Left lung (tissue), 10 donors: ENCODE measurements around the gene EPX. TPM values are rescaled to one million over a fixed set of nuclear protein-coding genes. Genes with fewer than 3 reads are reported as not detected.

Experiments used
- ATAC-seq: fragments of 200-7000 bp; cut with Tn5 transposase; one replicate; pipeline ENCODE4 v1.9.1; 2020; ENCODE audit warnings: moderate library complexity
- DNase-seq, 4 donors: peaks; one replicate each; pipeline ENCODE4 v3.0.0-alpha.2; 2013 to 2020
- H3K27ac ChIP-seq, 2 donors: fragments of 200-600 bp; sonication (generic) in 1 of 2; one replicate each; pipeline versions ENCODE4 v1.5.0 to v1.8.0; 2020 to 2021
- H3K27me3 ChIP-seq, 2 donors: fragments of 200-600 bp; sonication (generic) in 1 of 2; one replicate each; pipeline versions ENCODE4 v1.5.0 to v1.8.0; 2020 to 2021
- H3K36me3 ChIP-seq, 2 donors: fragments of 200-600 bp; sonication (generic) in 1 of 2; one replicate each; pipeline versions ENCODE4 v1.5.0 to v1.8.0; 2020 to 2021
- H3K4me1 ChIP-seq, 2 donors: fragments of 200-600 bp; one replicate each; pipeline ENCODE4 v1.8.0; 2021
- H3K4me3 ChIP-seq, 2 donors: fragments of 200-600 bp; sonication (generic) in 1 of 2; one replicate each; pipeline versions ENCODE4 v1.5.0 to v1.8.0; 2020 to 2021; ENCODE audit warnings: mild to moderate bottlenecking in 1 of 2
- H3K9me3 ChIP-seq, 2 donors: fragments of 200-600 bp; sonication (generic) in 1 of 2; one replicate each; pipeline versions ENCODE4 v1.5.0 to v1.8.0; 2020 to 2021
- intact Hi-C, 2 donors: fragments of 100-400 bp; cut with DNase I; formaldehyde crosslinking; loops; one replicate each; pipeline versions ENCODE4 v1.11.2 to v1.14.2; 2022
- polyA plus RNA-seq, 6 donors: library from polyadenylated mRNA; unstranded; fragments of 120-200 nt; gene quantifications; one replicate each; pipeline ENCODE4 v1.2.1, GENCODE V29; 2013; ENCODE audit not compliant: insufficient read length in 6 of 6
- total RNA-seq, 2 donors: library from RNA; stranded (reverse); fragmentation: NEBNext Ultra II Directional; extraction: Animal tissue kit (Norgen Biotek cat#: 25700); gene quantifications; one replicate each; pipeline ENCODE4 v1.2.1, GENCODE V29; 2021
- TF ChIP-seq, protein P1 (sequence below), 2 donors: fragments of 200-600 bp; sonication (generic) in 1 of 2; IDR thresholded peaks; one replicate each; pipeline versions ENCODE4 v1.5.0 to v1.8.0; 2021; ENCODE audit warnings: antibody characterized with exemption in 2 of 2
- donor health status: DM: no; HTN: yes; CAD: no.
- donor health status: DM: no; HTN: no; CAD: no.

Gene EPX
- total and polyA plus RNA-seq, 8 donors = 0.63 to 1.2 (median 0.90) TPM; not detected in 2

DNA sequence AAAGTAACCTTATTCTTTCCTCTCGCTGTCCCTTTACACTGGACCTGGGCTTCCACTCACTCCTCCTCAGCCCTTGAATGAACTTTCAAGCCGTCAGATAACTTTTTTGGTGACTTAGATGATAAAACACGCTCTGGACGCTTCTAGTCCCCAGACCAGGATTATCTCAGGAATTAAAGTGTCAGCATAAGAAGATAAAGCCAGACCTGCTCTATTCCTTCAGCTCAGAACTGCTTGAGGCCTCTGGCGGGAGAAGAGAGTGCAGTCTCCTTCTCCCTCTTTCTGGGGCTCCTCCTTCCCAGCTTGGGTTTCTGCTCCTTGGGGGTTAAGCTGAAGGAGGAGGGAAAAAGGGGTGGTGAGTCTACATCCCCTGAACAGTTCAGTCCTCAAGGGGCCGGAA lies 52.4 kb downstream of the EPX start:
- ATAC-seq = no peak
- H3K27ac ChIP-seq = no peak overlapping the region

GRCh38 chr17:58245428-58246103 lies 53.0 kb downstream of the EPX start:
- Histone ChIP-seq H3K36me3 (no peaks in the 10 kb centered on the region), H3K27me3 (peaks cover 6 to 64% of the 10 kb centered on the region in 2 donors), H3K27ac (no peak overlapping the region), H3K4me3 (no peak overlapping the region), H3K4me1 (peaks cover 2 to 19% of the 10 kb centered on the region in 2 donors), H3K9me3 (no peaks in the 10 kb centered on the region)
- ATAC-seq = no peak
- intact Hi-C loops = no loop called here
- no peak for DNase-seq
- TF ChIP-seq, protein P1, sequence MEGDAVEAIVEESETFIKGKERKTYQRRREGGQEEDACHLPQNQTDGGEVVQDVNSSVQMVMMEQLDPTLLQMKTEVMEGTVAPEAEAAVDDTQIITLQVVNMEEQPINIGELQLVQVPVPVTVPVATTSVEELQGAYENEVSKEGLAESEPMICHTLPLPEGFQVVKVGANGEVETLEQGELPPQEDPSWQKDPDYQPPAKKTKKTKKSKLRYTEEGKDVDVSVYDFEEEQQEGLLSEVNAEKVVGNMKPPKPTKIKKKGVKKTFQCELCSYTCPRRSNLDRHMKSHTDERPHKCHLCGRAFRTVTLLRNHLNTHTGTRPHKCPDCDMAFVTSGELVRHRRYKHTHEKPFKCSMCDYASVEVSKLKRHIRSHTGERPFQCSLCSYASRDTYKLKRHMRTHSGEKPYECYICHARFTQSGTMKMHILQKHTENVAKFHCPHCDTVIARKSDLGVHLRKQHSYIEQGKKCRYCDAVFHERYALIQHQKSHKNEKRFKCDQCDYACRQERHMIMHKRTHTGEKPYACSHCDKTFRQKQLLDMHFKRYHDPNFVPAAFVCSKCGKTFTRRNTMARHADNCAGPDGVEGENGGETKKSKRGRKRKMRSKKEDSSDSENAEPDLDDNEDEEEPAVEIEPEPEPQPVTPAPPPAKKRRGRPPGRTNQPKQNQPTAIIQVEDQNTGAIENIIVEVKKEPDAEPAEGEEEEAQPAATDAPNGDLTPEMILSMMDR (IDR thresholded peaks at IDR 0.05) = no peak

More for the DNA sequence above, 52.4 kb downstream of the EPX start:
- Histone ChIP-seq H3K27me3 (peaks cover 2 to 61% of the 10 kb centered on the region in 2 donors), H3K4me1 (peaks cover 2 to 19% of the 10 kb centered on the region in 2 donors), H3K36me3 (no peaks in the 10 kb centered on the region), H3K9me3 (no peaks in the 10 kb centered on the region), H3K4me3 (no peak overlapping the region)
- DNase-seq = no peak
- TF ChIP-seq, protein P1 (IDR thresholded peaks at IDR 0.05) = no peak
- intact Hi-C loops = no loop called here

DNA sequence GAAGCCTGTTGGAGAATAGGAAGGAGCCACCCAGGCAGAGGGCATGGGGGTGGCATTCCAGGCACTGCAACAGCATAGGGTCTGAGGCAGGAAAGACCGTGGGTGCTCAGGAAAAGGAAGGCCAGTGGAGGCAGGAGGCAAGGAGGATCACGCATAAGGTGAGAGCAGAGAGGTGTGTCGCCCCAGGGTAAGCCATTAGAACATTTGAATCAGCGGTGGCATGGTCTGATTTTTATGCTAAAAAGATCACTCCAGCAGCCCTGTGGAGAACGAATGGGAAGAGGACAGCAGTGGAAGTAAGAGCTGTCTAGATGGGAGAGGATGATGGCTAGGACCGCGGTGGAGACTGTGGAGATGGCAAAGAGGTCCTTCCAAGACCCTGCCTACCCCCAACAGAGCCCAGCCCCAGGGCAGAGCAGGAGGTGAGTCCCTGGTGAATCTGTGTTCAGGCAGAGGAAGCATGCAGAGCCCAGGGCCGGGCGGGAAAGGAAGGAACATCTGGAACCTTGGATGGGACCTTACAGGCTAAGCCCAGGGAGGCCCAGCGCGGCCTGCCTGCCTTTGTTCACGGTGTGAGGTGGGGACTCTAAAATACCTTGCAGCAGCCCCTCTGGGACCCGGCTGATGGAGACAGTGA lies 53.7 kb downstream of the EPX start:
- ATAC-seq (no peak), DNase-seq (no peak)
- TF ChIP-seq, protein P1 (IDR thresholded peaks at IDR 0.05) = no peak
- intact Hi-C loops = no loop called here
- peaks cover 2 to 19% of the 10 kb centered on the region in 2 donors for H3K4me1 ChIP-seq
- no peak overlapping the region for H3K27ac ChIP-seq
- peaks cover 6 to 64% of the 10 kb centered on the region in 2 donors for H3K27me3 ChIP-seq
- no peaks in the 10 kb centered on the region for H3K9me3 ChIP-seq
- H3K36me3 ChIP-seq = no peaks in the 10 kb centered on the region
- H3K4me3 ChIP-seq = no peak overlapping the region

GRCh38 chr17:58246781-58247180 lies 54.3 kb downstream of the EPX start:
- TF ChIP-seq, protein P1 (IDR thresholded peaks at IDR 0.05) = no peak
- no peak overlapping the region for H3K4me3 ChIP-seq
- DNase-seq = no peak
- intact Hi-C loops = no loop called here
- H3K9me3 ChIP-seq = no peaks in the 10 kb centered on the region
- ATAC-seq = no peak
- H3K27ac ChIP-seq = no peak overlapping the region
- H3K27me3 ChIP-seq = peaks cover 6 to 58% of the 10 kb centered on the region in 2 donors
- peaks cover 2 to 19% of the 10 kb centered on the region in 2 donors for H3K4me1 ChIP-seq
- no peaks in the 10 kb centered on the region for H3K36me3 ChIP-seq

- Histone ChIP-seq H3K27ac (no peak overlapping the region), H3K9me3 (no peaks in the 10 kb centered on the region), H3K27me3 (peaks cover 6 to 59% of the 10 kb centered on the region in 2 donors), H3K36me3 (no peaks in the 10 kb centered on the region), H3K4me1 (peaks cover 2 to 19% of the 10 kb centered on the region in 2 donors), H3K4me3 (no peak overlapping the region)
- TF ChIP-seq, protein P1 (IDR thresholded peaks at IDR 0.05) = no peak
- ATAC-seq = no peak
- no peak for DNase-seq
- intact Hi-C loops = no loop called here
Observed at GRCh38 chr17:58247511-58248363, 55.2 kb downstream of the EPX start.
